Kidney epithelial cell (primary cell): ENCODE measurements around the gene CTU1. TPM values are rescaled to one million over a fixed set of nuclear protein-coding genes. Genes with fewer than 3 reads are reported as not detected.

ENCODE experiments used
- DNase-seq: peaks from one replicate; pipeline ENCODE4 v3.0.0-alpha.2; 2010; ENCODE audit warnings: low read depth
- H3K27me3 ChIP-seq: 2 replicates; pipeline ENCODE4 v1.6.0; 2011; ENCODE audit warnings: low read length; ENCODE audit not compliant: control insufficient read depth, insufficient read depth
- H3K36me3 ChIP-seq: 2 replicates; pipeline ENCODE4 v1.5.1; 2011; ENCODE audit warnings: low read length; ENCODE audit not compliant: control insufficient read depth, insufficient read depth
- H3K4me3 ChIP-seq: 2 replicates; pipeline ENCODE4 v1.5.1; 2011; ENCODE audit warnings: low read depth, mild to moderate bottlenecking, control low read depth, low read length
- CTCF ChIP-seq: IDR thresholded peaks from 2 replicates; pipeline ENCODE4 v1.5.1; 2011; ENCODE audit warnings: mild to moderate bottlenecking, moderate library complexity, low read length, control low read depth, inconsistent platforms; ENCODE audit not compliant: insufficient read depth, poor library complexity, severe bottlenecking
- total RNA-seq: library from RNA; depleted of rRNA; stranded (reverse); fragments of >200 nt; gene quantifications from 2 replicates; pipeline ENCODE4 v1.2.3, GENCODE V29; 2015

Gene CTU1
- total RNA-seq, 1 donor from 2014 or later = 23.6 TPM

GRCh38 chr19:51075998-51076397 lies 32.2 kb downstream of the CTU1 start:
- Histone ChIP-seq H3K4me3 (no peak overlapping the region), H3K27me3 (peaks cover 2% of the 10 kb centered on the region), H3K36me3 (no peaks in the 10 kb centered on the region)
- no peak for TF ChIP-seq CTCF
- DNase-seq = no peak

GRCh38 chr19:51071095-51071405 lies 37.2 kb downstream of the CTU1 start:
- Histone ChIP-seq H3K4me3 (no peak overlapping the region), H3K36me3 (no peaks in the 10 kb centered on the region), H3K27me3 (no peaks in the 10 kb centered on the region)
- no peak for TF ChIP-seq CTCF
- DNase-seq = no peak

- H3K27me3 ChIP-seq = no peaks in the 10 kb centered on the region
- DNase-seq = no peak
- H3K4me3 ChIP-seq = no peak overlapping the region
- no peak for TF ChIP-seq CTCF
- H3K36me3 ChIP-seq = no peaks in the 10 kb centered on the region
Measured at GRCh38 chr19:51070334-51071094, 37.7 kb downstream of the CTU1 start.

- DNase-seq = no peak
- Histone ChIP-seq H3K36me3 (no peaks in the 10 kb centered on the region), H3K27me3 (no peaks in the 10 kb centered on the region), H3K4me3 (no peak overlapping the region)
- TF ChIP-seq CTCF = no peak
Measured at GRCh38 chr19:51066393-51067186, 41.6 kb downstream of the CTU1 start.

GRCh38 chr19:51065221-51065960 lies 42.8 kb downstream of the CTU1 start:
- no peak overlapping the region for H3K4me3 ChIP-seq
- DNase-seq = no peak
- TF ChIP-seq CTCF = no peak

More at GRCh38 chr19:51065221-51065960, 42.8 kb downstream of the CTU1 start:
- Histone ChIP-seq H3K27me3 (no peaks in the 10 kb centered on the region), H3K36me3 (no peaks in the 10 kb centered on the region)
